ENCODE results near the gene CHCHD2. TPM values are rescaled to one million over a fixed set of nuclear protein-coding genes. Genes with fewer than 3 reads are reported as not detected.
"Not testable (repeated sequence)": the region's sequence is repeated elsewhere in the genome, so short reads cannot be mapped to it uniquely, and the experiment has no call there.

The CHCHD2 gene
- total RNA-seq, 1 donor from 2014 or later = 1.7 TPM

DNA sequence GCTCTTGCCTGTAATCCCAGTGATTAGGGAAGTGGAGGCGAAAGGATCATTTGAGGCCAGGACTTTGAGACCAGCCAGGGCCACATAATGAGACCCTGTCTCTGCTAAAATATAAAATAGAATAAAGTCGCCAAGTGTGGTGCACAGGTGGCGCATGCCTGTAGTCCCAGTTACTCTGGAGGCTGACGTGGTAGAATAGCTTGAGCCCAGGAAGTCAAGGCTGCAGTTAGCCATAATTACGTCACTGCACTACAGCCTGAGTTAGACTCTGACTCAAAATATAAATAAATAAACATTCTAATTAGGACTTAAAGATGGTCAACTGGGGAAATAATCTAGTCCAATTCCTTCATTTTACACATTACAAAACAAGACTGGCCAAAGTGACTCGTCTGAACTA, 768 bp downstream of the CHCHD2 start:
- TF ChIP-seq, protein P1, sequence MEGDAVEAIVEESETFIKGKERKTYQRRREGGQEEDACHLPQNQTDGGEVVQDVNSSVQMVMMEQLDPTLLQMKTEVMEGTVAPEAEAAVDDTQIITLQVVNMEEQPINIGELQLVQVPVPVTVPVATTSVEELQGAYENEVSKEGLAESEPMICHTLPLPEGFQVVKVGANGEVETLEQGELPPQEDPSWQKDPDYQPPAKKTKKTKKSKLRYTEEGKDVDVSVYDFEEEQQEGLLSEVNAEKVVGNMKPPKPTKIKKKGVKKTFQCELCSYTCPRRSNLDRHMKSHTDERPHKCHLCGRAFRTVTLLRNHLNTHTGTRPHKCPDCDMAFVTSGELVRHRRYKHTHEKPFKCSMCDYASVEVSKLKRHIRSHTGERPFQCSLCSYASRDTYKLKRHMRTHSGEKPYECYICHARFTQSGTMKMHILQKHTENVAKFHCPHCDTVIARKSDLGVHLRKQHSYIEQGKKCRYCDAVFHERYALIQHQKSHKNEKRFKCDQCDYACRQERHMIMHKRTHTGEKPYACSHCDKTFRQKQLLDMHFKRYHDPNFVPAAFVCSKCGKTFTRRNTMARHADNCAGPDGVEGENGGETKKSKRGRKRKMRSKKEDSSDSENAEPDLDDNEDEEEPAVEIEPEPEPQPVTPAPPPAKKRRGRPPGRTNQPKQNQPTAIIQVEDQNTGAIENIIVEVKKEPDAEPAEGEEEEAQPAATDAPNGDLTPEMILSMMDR (IDR thresholded peaks at IDR 0.05; ENCODE audit: unreplicated experiment) = no peak
- Mint-ChIP-seq H3K4me1 (ENCODE audit: unreplicated experiment) (no peaks in the 10 kb centered on the region), H3K27ac (ENCODE audit: unreplicated experiment) (no peak overlapping the region), H3K9me3 (ENCODE audit: unreplicated experiment) (peaks cover 24% of the 10 kb centered on the region), H3K4me3 (ENCODE audit: unreplicated experiment) (no peak overlapping the region), H3K27me3 (ENCODE audit: unreplicated experiment) (peaks cover 3% of the 10 kb centered on the region), H3K36me3 (ENCODE audit: low read depth, unreplicated experiment) (no peaks in the 10 kb centered on the region)
- no peak for DNase-seq (ENCODE audit: low spot score)

DNA sequence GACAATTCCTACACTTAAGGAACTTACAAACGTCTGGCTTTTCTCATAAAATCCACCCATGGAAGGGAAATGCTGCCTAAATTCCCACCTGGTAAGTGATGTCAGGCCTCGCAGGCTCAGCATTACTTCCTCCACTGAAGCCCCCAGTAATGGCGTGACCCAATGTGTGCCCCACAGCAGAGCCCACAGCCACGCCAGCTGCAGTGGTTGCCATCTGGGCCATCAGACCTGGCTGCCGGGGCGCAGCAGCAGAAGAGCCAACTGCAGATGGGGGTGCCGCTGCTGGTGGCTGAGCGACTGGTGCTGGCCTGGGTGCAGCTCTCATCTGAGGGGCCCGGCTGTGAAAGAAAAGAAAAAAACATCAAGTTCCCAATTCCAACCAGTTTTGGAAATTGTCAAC, 2.1 kb downstream of the CHCHD2 start:
- not testable (repeated sequence) for H3K4me1 Mint-ChIP-seq (ENCODE audit: unreplicated experiment); H3K4me3 Mint-ChIP-seq (ENCODE audit: unreplicated experiment); H3K27ac Mint-ChIP-seq (ENCODE audit: unreplicated experiment); H3K27me3 Mint-ChIP-seq (ENCODE audit: unreplicated experiment); DNase-seq (ENCODE audit: low spot score); H3K36me3 Mint-ChIP-seq (ENCODE audit: low read depth, unreplicated experiment)
- peaks cover 28% of the 10 kb centered on the region for H3K9me3 Mint-ChIP-seq (ENCODE audit: unreplicated experiment)

DNA sequence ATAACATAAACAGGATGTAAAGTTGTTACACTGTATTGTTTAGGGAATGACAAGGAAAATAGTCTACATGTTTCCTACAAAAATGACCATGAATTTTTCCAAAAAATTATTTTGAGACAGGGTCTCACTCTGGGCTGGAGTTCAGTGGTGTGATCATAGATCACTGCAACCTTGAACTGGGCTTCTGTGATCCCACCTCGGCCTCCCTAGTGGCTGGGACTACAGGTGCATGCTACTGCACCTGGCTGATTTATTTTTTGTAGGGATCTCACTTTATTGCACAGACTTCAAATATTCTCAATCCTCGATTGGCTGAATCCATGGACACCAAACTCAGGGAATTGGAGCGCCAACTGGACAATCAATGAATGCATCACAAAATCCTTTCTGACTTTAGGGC, 6.6 kb downstream of the CHCHD2 start:
- no peaks in the 10 kb centered on the region for H3K27me3 Mint-ChIP-seq (ENCODE audit: unreplicated experiment)
- H3K36me3 Mint-ChIP-seq (ENCODE audit: low read depth, unreplicated experiment) = peaks cover 6% of the 10 kb centered on the region
- H3K9me3 Mint-ChIP-seq (ENCODE audit: unreplicated experiment) = peaks cover 10% of the 10 kb centered on the region
- no peak for DNase-seq (ENCODE audit: low spot score)
- H3K4me1 Mint-ChIP-seq (ENCODE audit: unreplicated experiment) = no peaks in the 10 kb centered on the region
- TF ChIP-seq, protein P1 (IDR thresholded peaks at IDR 0.05; ENCODE audit: unreplicated experiment) = no peak
- H3K4me3 Mint-ChIP-seq (ENCODE audit: unreplicated experiment) = no peak overlapping the region
- no peak overlapping the region for H3K27ac Mint-ChIP-seq (ENCODE audit: unreplicated experiment)

DNA sequence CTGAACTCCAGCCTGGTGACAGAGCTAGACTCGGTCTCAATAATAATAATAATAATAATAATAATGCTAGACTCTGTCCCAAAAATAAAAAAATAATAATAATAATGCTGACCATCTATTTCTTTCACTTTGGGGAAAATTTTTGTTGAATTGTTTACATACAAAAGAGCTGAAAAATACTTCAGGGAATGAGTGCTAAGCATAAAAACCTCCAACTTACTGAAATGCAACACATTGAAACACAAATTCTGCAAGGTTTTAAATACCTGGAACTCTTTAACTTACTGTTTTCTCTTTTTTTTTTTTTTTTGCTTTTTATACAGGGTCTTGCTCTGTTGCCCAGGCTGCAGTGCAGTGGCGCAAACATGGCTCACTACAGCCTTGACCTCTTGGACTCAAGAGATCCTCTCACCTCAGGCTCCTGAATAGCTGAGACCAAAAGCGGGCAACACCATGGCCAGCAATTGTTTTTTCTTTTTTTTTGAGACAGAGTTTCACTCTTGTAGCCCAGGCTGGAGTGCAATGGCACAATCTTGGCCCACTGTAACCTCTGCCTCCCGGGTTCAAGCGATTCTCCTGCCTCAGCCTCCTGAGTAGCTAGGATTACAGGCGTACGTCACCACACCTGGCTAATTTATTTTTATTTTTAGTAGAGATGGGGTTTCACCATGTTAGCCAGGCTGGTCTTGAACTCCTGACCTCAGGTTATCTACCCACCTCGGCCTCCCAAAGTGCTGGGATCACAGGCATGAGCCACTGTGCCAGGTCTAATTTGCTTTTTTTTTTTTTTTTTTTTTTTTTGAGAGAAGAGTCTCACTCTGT, 7.9 kb downstream of the CHCHD2 start:
- H3K9me3 Mint-ChIP-seq (ENCODE audit: unreplicated experiment); H3K27me3 Mint-ChIP-seq (ENCODE audit: unreplicated experiment); H3K36me3 Mint-ChIP-seq (ENCODE audit: low read depth, unreplicated experiment); DNase-seq (ENCODE audit: low spot score); H3K4me1 Mint-ChIP-seq (ENCODE audit: unreplicated experiment); H3K27ac Mint-ChIP-seq (ENCODE audit: unreplicated experiment); H3K4me3 Mint-ChIP-seq (ENCODE audit: unreplicated experiment): not testable (repeated sequence)

DNA sequence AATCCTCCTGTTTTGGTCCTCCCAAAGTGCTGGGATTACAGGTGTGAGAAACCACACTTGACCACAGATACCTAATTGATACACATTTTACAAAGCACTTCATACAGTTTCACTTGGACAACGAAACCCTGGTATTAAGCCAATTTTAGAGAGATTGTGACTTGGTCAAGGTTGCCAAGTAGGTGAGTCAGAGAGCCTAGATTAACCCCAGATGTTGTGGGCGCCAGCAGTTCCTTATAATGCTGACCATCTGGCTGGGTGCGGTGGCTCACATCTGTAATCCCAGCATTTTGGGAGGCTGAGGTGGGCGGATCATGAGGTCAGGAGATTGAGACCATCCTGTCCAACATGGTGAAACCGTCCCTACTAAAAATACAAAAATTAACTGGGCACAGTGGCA, 8.6 kb downstream of the CHCHD2 start:
- DNase-seq (ENCODE audit: low spot score) = no peak
- Mint-ChIP-seq H3K27ac (ENCODE audit: unreplicated experiment) (no peak overlapping the region), H3K36me3 (ENCODE audit: low read depth, unreplicated experiment) (peaks cover 6% of the 10 kb centered on the region), H3K9me3 (ENCODE audit: unreplicated experiment) (peaks cover 10% of the 10 kb centered on the region), H3K4me1 (ENCODE audit: unreplicated experiment) (no peaks in the 10 kb centered on the region), H3K27me3 (ENCODE audit: unreplicated experiment) (peaks cover 2% of the 10 kb centered on the region), H3K4me3 (ENCODE audit: unreplicated experiment) (no peak overlapping the region)
- TF ChIP-seq, protein P1 (IDR thresholded peaks at IDR 0.05; ENCODE audit: unreplicated experiment) = no peak

DNA sequence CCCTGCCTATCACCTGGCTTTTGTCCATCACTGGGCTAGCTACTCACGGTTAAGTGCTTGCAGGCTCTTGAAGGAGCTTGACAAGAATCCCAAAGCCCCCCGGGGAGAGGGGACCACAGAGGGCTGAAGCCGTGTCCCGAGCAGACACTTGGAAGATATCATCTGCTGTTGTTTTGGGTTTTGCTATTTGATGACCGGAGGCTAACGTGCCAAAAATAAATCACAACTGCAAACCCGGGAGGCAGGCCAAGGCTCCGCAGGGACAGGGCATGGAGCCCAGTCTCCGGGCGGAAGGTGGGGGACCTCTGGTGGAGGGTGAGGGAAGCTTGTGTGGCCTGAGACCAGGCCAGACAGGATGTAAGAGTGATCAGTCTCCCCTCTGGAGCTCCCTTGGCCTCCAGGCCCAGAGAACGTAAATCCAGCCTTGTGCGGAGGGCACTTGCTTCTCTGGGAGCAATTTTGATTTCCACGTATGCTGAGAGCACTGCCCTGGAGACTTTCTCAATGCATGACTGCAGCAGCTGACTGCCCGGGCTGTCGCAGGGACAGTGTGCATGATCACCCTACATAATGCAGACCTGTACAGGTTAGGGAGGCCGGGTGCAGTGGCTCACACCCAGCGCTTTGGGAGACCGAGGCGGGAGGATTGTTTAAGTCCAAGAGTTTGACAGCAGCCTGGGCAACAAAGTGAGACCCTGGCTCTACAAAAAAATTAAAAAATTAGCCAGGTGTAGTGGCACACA, 13.3 kb downstream of the CHCHD2 start, which contains the start of gene PHKG1:
Gene PHKG1 (minus strand): TSS at position 164 of the 743 bp plus-strand sequence. CDS start 4,011 bp downstream, outside the sequence.
- Mint-ChIP-seq H3K9me3 (ENCODE audit: unreplicated experiment) (no peaks in the 10 kb centered on the region), H3K4me1 (ENCODE audit: unreplicated experiment) (no peaks in the 10 kb centered on the region), H3K36me3 (ENCODE audit: low read depth, unreplicated experiment) (peaks cover 6% of the 10 kb centered on the region), H3K27ac (ENCODE audit: unreplicated experiment) (no peak within 1 kb of the TSS), H3K27me3 (ENCODE audit: unreplicated experiment) (peaks cover 6% of the 10 kb centered on the region), H3K4me3 (ENCODE audit: unreplicated experiment) (no peak within 1 kb of the TSS)
- no peak for DNase-seq (ENCODE audit: low spot score)
- TF ChIP-seq, protein P1 (IDR thresholded peaks at IDR 0.05; ENCODE audit: unreplicated experiment) = no peak

DNA sequence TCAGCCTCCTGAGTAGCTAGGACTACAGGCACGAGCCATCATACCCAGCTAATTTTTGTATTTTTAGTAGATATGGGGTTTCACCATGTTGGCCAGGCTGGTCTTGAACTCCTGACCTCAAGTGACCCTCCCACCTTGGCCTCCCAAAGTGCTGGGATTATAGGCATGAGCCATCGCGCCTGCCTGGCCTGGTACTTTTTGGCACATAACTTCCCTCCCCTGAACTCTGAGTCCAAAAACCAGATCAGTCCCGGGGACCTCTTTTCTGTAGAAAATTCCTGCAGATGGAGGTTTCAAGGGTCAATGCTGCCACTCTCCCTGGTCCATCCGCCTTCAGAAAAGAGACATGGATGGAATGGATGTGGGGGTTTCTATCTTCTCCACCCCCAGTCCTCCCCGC, 13.9 kb downstream of the CHCHD2 start:
- H3K27ac Mint-ChIP-seq (ENCODE audit: unreplicated experiment); DNase-seq (ENCODE audit: low spot score); H3K4me3 Mint-ChIP-seq (ENCODE audit: unreplicated experiment); H3K9me3 Mint-ChIP-seq (ENCODE audit: unreplicated experiment); H3K27me3 Mint-ChIP-seq (ENCODE audit: unreplicated experiment); H3K4me1 Mint-ChIP-seq (ENCODE audit: unreplicated experiment); H3K36me3 Mint-ChIP-seq (ENCODE audit: low read depth, unreplicated experiment): not testable (repeated sequence)

Measured in endothelial cell (in vitro differentiated cells).